ENCODE data around the gene SENP7.
"Not testable (repeated sequence)": the region's sequence is repeated elsewhere in the genome, so short reads cannot be mapped to it uniquely, and the experiment has no call there.

The SENP7 gene

GRCh38 chr3:101329016-101329673 lies 183.9 kb downstream of the SENP7 start:
- DNase-seq = no peak

GRCh38 chr3:101325393-101326134 lies 187.4 kb downstream of the SENP7 start:
- DNase-seq = no peak

GRCh38 chr3:101320475-101320874 lies 192.5 kb downstream of the SENP7 start, which contains the start of gene IMPG2:
TSS of gene IMPG2 (minus strand) at chr3:101320575. CDS start at chr3:101320372, 203 bp downstream.
- no peak for DNase-seq

- no peak for DNase-seq
Measured at GRCh38 chr3:101319531-101319930, 193.5 kb downstream of the SENP7 start.

- no peak for DNase-seq
Measured at GRCh38 chr3:101312545-101312944, 200.5 kb downstream of the SENP7 start.

- no peak for DNase-seq
Measured at GRCh38 chr3:101311676-101312075, 201.3 kb downstream of the SENP7 start.

GRCh38 chr3:101310978-101311375 lies 202.0 kb downstream of the SENP7 start:
- DNase-seq = no peak

GRCh38 chr3:101308147-101308772 lies 204.8 kb downstream of the SENP7 start:
- DNase-seq = not testable (repeated sequence)

GRCh38 chr3:101303836-101304235 lies 209.2 kb downstream of the SENP7 start:
- DNase-seq = no peak

- no peak for DNase-seq
Measured at GRCh38 chr3:101303089-101303731, 209.8 kb downstream of the SENP7 start.

GRCh38 chr3:101300073-101300472 lies 212.9 kb downstream of the SENP7 start:
- no peak for DNase-seq

- no peak for DNase-seq
Measured at GRCh38 chr3:101292027-101292426, 221.0 kb downstream of the SENP7 start.

- no peak for DNase-seq
Measured at GRCh38 chr3:101288294-101288693, 224.7 kb downstream of the SENP7 start.

- no peak for DNase-seq
Measured at GRCh38 chr3:101284757-101285156, 228.3 kb downstream of the SENP7 start.

- DNase-seq = no peak
Measured at GRCh38 chr3:101281521-101282030, 231.4 kb downstream of the SENP7 start.

GRCh38 chr3:101279765-101280385 lies 233.1 kb downstream of the SENP7 start:
- DNase-seq = no peak

- DNase-seq = no peak
Measured at GRCh38 chr3:101279162-101279561, 233.8 kb downstream of the SENP7 start.

- no peak for DNase-seq
Measured at GRCh38 chr3:101278727-101279126, 234.3 kb downstream of the SENP7 start.

Data from amygdala (tissue), 56 donors.